T-cell (primary cell): ENCODE results near the gene GJD2. TPM values are rescaled to one million over a fixed set of nuclear protein-coding genes. Genes with fewer than 3 reads are reported as not detected.
A peak's percentile ranks its signal among the peaks of the same experiment; 100 is the strongest.

Source experiments
- ATAC-seq, 4 experiments: fragments of 200-7000 bp in 3 of 4; fragments of 150-1000 bp in 1 of 4; cut with Tn5 transposase; replicated peaks in 1 of 4; 1 replicate in 3 of 4; 2 replicates in 1 of 4; pipeline ENCODE4 v1.10.0; 2021; ENCODE audit warnings: moderate library complexity in 3 of 4, mild to moderate bottlenecking in 2 of 4, moderate number of reproducible peaks in 1 of 4
- CTCF ChIA-PET, 2 donors: fragments of 300-600 bp; sonication (Branson Sonifier 250); formaldehyde crosslinking; loops; one replicate each; lab custom pipeline; 2022; ENCODE audit warnings: antibody characterized with exemption in 2 of 2; lab: Charles Lee
- POLR2A ChIA-PET, 2 donors: fragments of 300-600 bp; sonication (Branson Sonifier 250); formaldehyde crosslinking; loops; one replicate each; lab custom pipeline; 2022; ENCODE audit warnings: antibody characterized with exemption in 2 of 2; lab: Charles Lee
- DNase-seq, 35 experiments: peaks; one replicate each; pipeline versions ENCODE4 v3.0.0 to v3.0.0-alpha.2; 2013 to 2023
- H3K27ac ChIP-seq: one replicate; pipeline ENCODE4 v1.5.1; 2013; ENCODE audit warnings: low read length
- H3K27me3 ChIP-seq, 2 experiments: replicated peaks in 1 of 2; 1 replicate in 1 of 2; 2 replicates in 1 of 2; pipeline versions ENCODE4 v1.6.1 to v1.7.0; 2013; ENCODE audit warnings: low read length in 1 of 2, mixed read lengths in 1 of 2; ENCODE audit not compliant: control insufficient read depth in 2 of 2, insufficient read depth in 2 of 2; ENCODE audit errors: extremely low read depth in 1 of 2
- H3K36me3 ChIP-seq, 2 donors: 1 replicate in 1 of 2; 2 replicates in 1 of 2; pipeline versions ENCODE4 v1.6.1 to v1.7.0; 2013; ENCODE audit warnings: low read length in 1 of 2; ENCODE audit not compliant: control insufficient read depth in 2 of 2, insufficient read depth in 1 of 2; ENCODE audit errors: extremely low read depth in 1 of 2
- H3K4me1 ChIP-seq, 2 experiments: 1 replicate in 1 of 2; 2 replicates in 1 of 2; pipeline versions ENCODE4 v1.6.1 to v1.7.0; 2013; ENCODE audit warnings: low read length in 2 of 2, mixed read lengths in 1 of 2; ENCODE audit not compliant: insufficient read depth in 2 of 2, control insufficient read depth in 1 of 2; ENCODE audit errors: extremely low read depth in 1 of 2
- H3K4me3 ChIP-seq, 2 donors: 1 replicate in 1 of 2; 2 replicates in 1 of 2; pipeline versions ENCODE4 v1.5.1 to v1.7.0; 2013; ENCODE audit warnings: mild to moderate bottlenecking in 2 of 2, low read length in 1 of 2, moderate library complexity in 1 of 2; ENCODE audit not compliant: control insufficient read depth in 1 of 2; ENCODE audit errors: extremely low read depth in 1 of 2
- H3K9me3 ChIP-seq: 2 replicates; pipeline ENCODE4 v1.7.0; 2013
- H3K27ac Mint-ChIP-seq, 2 donors: one replicate each; pipeline ENCODE4 v1.8.0; 2020 to 2021; ENCODE audit warnings: mild to moderate bottlenecking in 2 of 2, mixed read lengths in 2 of 2
- H3K27me3 Mint-ChIP-seq, 2 donors: one replicate each; pipeline ENCODE4 v1.8.0; 2021 to 2022; ENCODE audit warnings: mixed read lengths in 2 of 2
- H3K36me3 Mint-ChIP-seq: one replicate; pipeline ENCODE4 v1.8.0; 2021; ENCODE audit warnings: mixed read lengths
- H3K4me1 Mint-ChIP-seq, 3 donors: one replicate each; pipeline ENCODE4 v1.8.0; 2020 to 2022; ENCODE audit warnings: mixed read lengths in 3 of 3, mild to moderate bottlenecking in 1 of 3
- H3K4me3 Mint-ChIP-seq, 3 donors: one replicate each; pipeline ENCODE4 v1.8.0; 2020 to 2022; ENCODE audit warnings: mild to moderate bottlenecking in 3 of 3, mixed read lengths in 3 of 3, moderate library complexity in 3 of 3
- H3K9me3 Mint-ChIP-seq, 3 donors: one replicate each; pipeline ENCODE4 v1.8.0; 2020 to 2022; ENCODE audit warnings: mixed read lengths in 3 of 3
- WGBS: methylation state at CpG from one replicate; pipeline ENCODE4 v1.1.5; 2013; ENCODE audit warnings: missing lambda C conversion rate; ENCODE audit not compliant: insufficient coverage; 5-methylcytosine and 5-hydroxymethylcytosine counted together
- total RNA-seq, 35 experiments: library from RNA in 6 of 35; stranded (reverse) in 6 of 35; fragments of 120-200 nt in 1 of 35; gene quantifications; one replicate each; pipeline versions ENCODE4 v1.2.1 to v1.2.4 and lab custom pipeline; 2013 to 2026

Gene GJD2
- total RNA-seq, 5 donors from 2014 or later (not counting 1 experiment from before 2014, with no cell fraction given): not detected

- H3K27me3 Mint-ChIP-seq: peaks cover 37 to 38% of the 10 kb centered on the region in 2 donors
- H3K4me1 Mint-ChIP-seq: no peaks in the 10 kb centered on the region
- H3K27ac ChIP-seq: no peak overlapping the region
- H3K36me3 Mint-ChIP-seq: no peaks in the 10 kb centered on the region
- H3K9me3 Mint-ChIP-seq: no peaks in the 10 kb centered on the region
- no peak for DNase-seq
- no peaks in the 10 kb centered on the region for H3K4me1 ChIP-seq
- ATAC-seq: no peak
- no peak overlapping the region for H3K4me3 ChIP-seq
- ChIA-PET CTCF (no interaction called here), POLR2A (no interaction called here)
- H3K27me3 ChIP-seq: peaks cover 6 to 10% of the 10 kb centered on the region in 2 experiments
- no peak overlapping the region for H3K4me3 Mint-ChIP-seq
- no peaks in the 10 kb centered on the region for H3K36me3 ChIP-seq
- H3K27ac Mint-ChIP-seq: no peak overlapping the region
- no CpG with 5 or more reads among the region's 3 CpGs for WGBS
- no peaks in the 10 kb centered on the region for H3K9me3 ChIP-seq
These were observed 6.1 kb upstream of the GJD2 start for GRCh38 chr15:34760909-34761308.

- Histone ChIP-seq H3K27me3 (peaks cover 10 to 13% of the 10 kb centered on the region in 2 experiments), H3K27ac (no peak overlapping the region), H3K4me3 (no peak overlapping the region), H3K9me3 (no peaks in the 10 kb centered on the region), H3K4me1 (no peaks in the 10 kb centered on the region), H3K36me3 (no peaks in the 10 kb centered on the region)
- no peaks in the 10 kb centered on the region for H3K36me3 Mint-ChIP-seq
- H3K4me3 Mint-ChIP-seq: no peak overlapping the region
- WGBS: 44% methylated on average over 1 of the region's 2 CpGs
- H3K27me3 Mint-ChIP-seq: peaks cover 45 to 46% of the 10 kb centered on the region in 2 donors
- ChIA-PET POLR2A (no interaction called here), CTCF (no interaction called here)
- ATAC-seq (no peak), DNase-seq (no peak)
- no peaks in the 10 kb centered on the region for H3K9me3 Mint-ChIP-seq
- H3K27ac Mint-ChIP-seq: no peak overlapping the region
- peaks cover 0 to 4% (median 3%) of the 10 kb centered on the region in 3 donors for H3K4me1 Mint-ChIP-seq
These were observed 5.2 kb upstream of the GJD2 start for GRCh38 chr15:34759992-34760391.

DNA sequence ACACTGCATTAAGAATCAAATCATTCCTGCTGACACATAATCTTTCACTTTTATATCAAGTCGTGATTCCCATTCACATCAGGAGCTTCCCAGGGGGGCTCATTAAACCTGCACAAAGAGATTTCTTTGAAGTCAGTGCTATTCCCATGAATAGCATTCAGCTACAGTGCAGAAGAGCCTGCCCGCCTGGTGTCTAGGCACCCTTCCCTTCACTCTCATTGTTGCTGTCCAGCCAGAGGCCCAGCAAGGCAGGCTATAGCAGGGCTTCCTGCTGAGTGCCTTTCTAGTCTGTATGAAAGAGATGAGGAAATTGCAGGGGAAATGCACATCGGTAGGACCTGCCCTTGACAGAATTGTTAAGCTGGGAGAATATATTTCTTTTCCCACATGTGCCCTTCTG lies 4.5 kb upstream of the GJD2 start:
- H3K27me3 ChIP-seq: peaks cover 10 to 16% of the 10 kb centered on the region in 2 experiments
- no peak for ATAC-seq
- H3K27me3 Mint-ChIP-seq: peaks cover 46% of the 10 kb centered on the region in 2 donors
- no peak overlapping the region for H3K27ac Mint-ChIP-seq
- ChIA-PET CTCF (no interaction called here), POLR2A (no interaction called here)
- H3K27ac ChIP-seq: no peak overlapping the region
- H3K4me3 Mint-ChIP-seq: no peak overlapping the region
- H3K4me1 Mint-ChIP-seq: peaks cover 0 to 4% (median 3%) of the 10 kb centered on the region in 3 donors
- no peak overlapping the region for H3K4me3 ChIP-seq
- no peaks in the 10 kb centered on the region for H3K36me3 ChIP-seq
- no peaks in the 10 kb centered on the region for H3K9me3 Mint-ChIP-seq
- DNase-seq: no peak
- H3K9me3 ChIP-seq: no peaks in the 10 kb centered on the region
- no peaks in the 10 kb centered on the region for H3K36me3 Mint-ChIP-seq
- H3K4me1 ChIP-seq: no peaks in the 10 kb centered on the region
- WGBS: 67% methylated on average over 1 of the region's 3 CpGs

- Histone ChIP-seq H3K27me3 (peaks cover 14 to 33% of the 10 kb centered on the region in 2 experiments), H3K27ac (no peak overlapping the region), H3K9me3 (no peaks in the 10 kb centered on the region), H3K36me3 (no peaks in the 10 kb centered on the region), H3K4me3 (no peak overlapping the region), H3K4me1 (no peaks in the 10 kb centered on the region)
- ChIA-PET POLR2A (no interaction called here), CTCF (no interaction called here)
- Mint-ChIP-seq H3K27ac (no peak overlapping the region), H3K27me3 (peaks cover 57 to 61% of the 10 kb centered on the region in 2 donors), H3K36me3 (no peaks in the 10 kb centered on the region), H3K9me3 (no peaks in the 10 kb centered on the region), H3K4me3 (no peak overlapping the region), H3K4me1 (peaks cover 0 to 7% (median 6%) of the 10 kb centered on the region in 3 donors)
- ATAC-seq: no peak
- DNase-seq: no peak
- WGBS: 60% methylated on average over 1 of the region's 3 CpGs
These were observed 2.5 kb upstream of the GJD2 start for GRCh38 chr15:34757262-34757661.

DNA sequence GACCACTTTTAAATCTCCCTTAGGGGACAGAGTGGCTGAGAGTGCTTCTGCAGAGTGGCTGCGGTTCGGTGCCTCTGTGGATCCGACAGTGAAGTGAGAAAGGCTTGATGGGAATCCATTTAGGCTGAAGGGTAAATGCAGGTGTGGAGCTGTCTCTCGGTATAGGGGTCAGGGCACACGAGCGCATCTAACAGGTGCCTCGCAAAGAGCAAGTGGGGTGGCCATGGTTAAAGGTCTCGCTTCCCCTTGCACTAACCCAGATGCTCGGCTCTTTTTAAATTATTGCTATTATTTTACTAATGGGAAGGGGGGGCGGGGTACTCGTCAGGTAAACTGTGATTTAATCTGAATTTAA lies 598 bp upstream of the GJD2 start:
- Histone ChIP-seq H3K9me3 (no peaks in the 10 kb centered on the region), H3K27ac (no peak overlapping the region), H3K36me3 (no peaks in the 10 kb centered on the region), H3K27me3 (peaks cover 14 to 34% of the 10 kb centered on the region in 2 experiments), H3K4me1 (no peaks in the 10 kb centered on the region), H3K4me3 (no peak overlapping the region)
- ATAC-seq (no peak), DNase-seq (no peak)
- CTCF ChIA-PET: no interaction called here
- H3K4me3 Mint-ChIP-seq: no peak overlapping the region
- H3K36me3 Mint-ChIP-seq: no peaks in the 10 kb centered on the region
- peaks cover 0 to 7% (median 6%) of the 10 kb centered on the region in 3 donors for H3K4me1 Mint-ChIP-seq
- 3% methylated on average over 3 of the region's 11 CpGs for WGBS
- no peaks in the 10 kb centered on the region for H3K9me3 Mint-ChIP-seq
- H3K27me3 Mint-ChIP-seq: peaks cover 66 to 71% of the 10 kb centered on the region in 2 donors
- no peak overlapping the region for H3K27ac Mint-ChIP-seq
- POLR2A ChIA-PET: no interaction called here

GRCh38 chr15:34754171-34754601 lies 612 bp downstream of the GJD2 start:
- WGBS: 13% methylated on average over 20 of the region's 27 CpGs
- H3K27me3 ChIP-seq: peaks cover 12 to 30% of the 10 kb centered on the region in 2 experiments
- H3K36me3 ChIP-seq: no peaks in the 10 kb centered on the region
- peaks cover 0 to 7% (median 6%) of the 10 kb centered on the region in 3 donors for H3K4me1 Mint-ChIP-seq
- CTCF ChIA-PET: no interaction called here
- DNase-seq (no peak), ATAC-seq (no peak)
- no peaks in the 10 kb centered on the region for H3K36me3 Mint-ChIP-seq
- H3K27ac ChIP-seq: no peak overlapping the region
- no peaks in the 10 kb centered on the region for H3K4me1 ChIP-seq
- peak overlapping the region in 1 of 3 donors; percentile 53 for H3K4me3 Mint-ChIP-seq
- POLR2A ChIA-PET: no interaction called here
- H3K27ac Mint-ChIP-seq: no peak overlapping the region
- H3K27me3 Mint-ChIP-seq: peaks cover 70 to 72% of the 10 kb centered on the region in 2 donors
- H3K9me3 Mint-ChIP-seq: no peaks in the 10 kb centered on the region
- no peaks in the 10 kb centered on the region for H3K9me3 ChIP-seq
- no peak overlapping the region for H3K4me3 ChIP-seq
